Activated T-cell treated with anti-CD3 and anti-CD28 coated beads, Interleukin-2, amount 50 U/mL, for 4 hours (primary cell): Measurements from ENCODE around the gene ATP8A2. TPM values are rescaled to one million over a fixed set of nuclear protein-coding genes. Genes with fewer than 3 reads are reported as not detected.
A peak's percentile ranks its signal among the peaks of the same experiment; 100 is the strongest.

Source experiments
- ATAC-seq, 2 donors: fragments of 200-7000 bp; cut with Tn5 transposase; one replicate each; pipeline ENCODE4 v1.10.0; 2021
- DNase-seq: peaks from one replicate; pipeline ENCODE4 v3.0.0-alpha.2; 2020
- H3K27me3 Mint-ChIP-seq: one replicate; pipeline ENCODE4 v1.8.0; 2021; ENCODE audit warnings: low read depth, mixed read lengths
- H3K36me3 Mint-ChIP-seq: one replicate; pipeline ENCODE4 v1.8.0; 2022; ENCODE audit warnings: mixed read lengths; ENCODE audit not compliant: insufficient read depth
- H3K4me1 Mint-ChIP-seq: one replicate; pipeline ENCODE4 v1.8.0; 2021; ENCODE audit warnings: low read depth, mixed read lengths
- H3K4me3 Mint-ChIP-seq: one replicate; pipeline ENCODE4 v1.8.0; 2021; ENCODE audit warnings: mild to moderate bottlenecking, moderate library complexity, mixed read lengths
- H3K9me3 Mint-ChIP-seq: one replicate; pipeline ENCODE4 v1.8.0; 2021; ENCODE audit warnings: mixed read lengths
- total RNA-seq, 3 donors: library from RNA; stranded (reverse); gene quantifications; one replicate each; pipeline ENCODE4 v1.2.1, GENCODE V29; 2021

ATP8A2 gene
- total RNA-seq, 3 donors from 2014 or later, result 0.22 to 0.56 (median 0.50) TPM

DNA sequence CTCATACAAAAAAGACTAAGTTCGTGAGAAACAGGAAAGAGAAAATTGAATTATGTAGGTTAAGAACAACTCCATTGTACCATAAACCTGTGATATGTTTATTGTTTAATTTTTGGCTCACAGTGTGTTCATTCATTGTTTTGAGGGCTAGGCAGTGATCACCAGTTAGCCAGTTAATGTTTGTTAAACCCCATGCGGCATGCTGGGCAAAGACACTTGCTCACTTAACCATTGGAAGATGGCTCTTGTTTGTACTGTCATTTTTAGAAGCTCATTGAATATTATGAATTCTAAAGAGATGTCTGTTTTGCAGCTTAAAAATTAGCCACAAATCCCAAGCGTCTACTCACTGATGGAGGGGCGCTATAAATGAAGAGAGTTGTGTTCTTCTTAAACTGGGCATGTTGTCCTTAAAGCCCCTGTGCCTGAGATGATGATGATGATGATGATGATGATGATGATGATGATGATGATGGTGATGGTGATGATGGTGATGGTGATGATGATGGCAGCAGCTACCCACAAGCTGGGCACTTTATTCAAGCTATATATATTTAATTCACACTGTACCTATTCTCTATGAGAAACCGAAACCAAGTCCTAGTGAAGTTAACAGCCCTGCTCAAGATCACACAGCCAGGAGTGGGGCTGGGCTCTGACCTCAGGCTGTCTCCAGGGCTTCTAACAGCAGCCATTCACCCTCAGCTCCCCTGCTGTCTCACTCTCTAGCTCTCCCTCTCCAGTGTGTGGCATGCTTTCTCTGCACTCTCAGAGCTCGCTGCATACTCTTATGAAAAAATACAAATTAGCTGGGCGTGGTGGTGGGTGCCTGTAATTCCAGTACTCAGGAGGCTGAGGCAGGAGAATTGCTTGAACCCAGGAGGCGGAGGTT lies 510.9 kb downstream of the ATP8A2 start:
- Mint-ChIP-seq H3K9me3 (no peaks in the 10 kb centered on the region), H3K4me1 (peaks cover 52% of the 10 kb centered on the region), H3K27me3 (peaks cover 2% of the 10 kb centered on the region), H3K36me3 (no peaks in the 10 kb centered on the region), H3K4me3 (no peak overlapping the region)
- ATAC-seq (peak in 1 of 2 donors; percentile 69), DNase-seq (no peak)

DNA sequence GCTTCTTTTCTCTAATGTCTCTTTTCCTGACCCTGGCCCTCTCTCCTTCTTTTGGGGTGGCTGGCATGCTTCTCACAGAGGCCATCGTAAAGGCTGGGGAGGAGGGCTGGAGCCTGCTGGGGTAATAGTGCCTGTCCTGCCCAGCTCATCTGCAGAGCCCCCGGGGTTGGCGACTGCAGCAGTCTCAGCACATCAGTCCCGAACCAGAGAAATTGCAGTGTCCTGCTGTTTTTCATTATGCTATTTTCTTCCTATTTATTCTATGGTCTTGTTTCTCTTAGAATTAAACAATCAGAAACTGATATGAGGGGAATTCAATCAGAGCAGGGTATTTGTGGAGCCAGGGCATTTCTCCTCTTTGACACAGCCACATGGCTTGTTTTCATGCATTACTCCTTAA lies 513.6 kb downstream of the ATP8A2 start:
- Mint-ChIP-seq H3K4me3 (no peak overlapping the region), H3K9me3 (no peaks in the 10 kb centered on the region), H3K27me3 (no peaks in the 10 kb centered on the region), H3K36me3 (no peaks in the 10 kb centered on the region), H3K4me1 (peaks cover 64% of the 10 kb centered on the region)
- no peak for DNase-seq
- ATAC-seq, result no peak

DNA sequence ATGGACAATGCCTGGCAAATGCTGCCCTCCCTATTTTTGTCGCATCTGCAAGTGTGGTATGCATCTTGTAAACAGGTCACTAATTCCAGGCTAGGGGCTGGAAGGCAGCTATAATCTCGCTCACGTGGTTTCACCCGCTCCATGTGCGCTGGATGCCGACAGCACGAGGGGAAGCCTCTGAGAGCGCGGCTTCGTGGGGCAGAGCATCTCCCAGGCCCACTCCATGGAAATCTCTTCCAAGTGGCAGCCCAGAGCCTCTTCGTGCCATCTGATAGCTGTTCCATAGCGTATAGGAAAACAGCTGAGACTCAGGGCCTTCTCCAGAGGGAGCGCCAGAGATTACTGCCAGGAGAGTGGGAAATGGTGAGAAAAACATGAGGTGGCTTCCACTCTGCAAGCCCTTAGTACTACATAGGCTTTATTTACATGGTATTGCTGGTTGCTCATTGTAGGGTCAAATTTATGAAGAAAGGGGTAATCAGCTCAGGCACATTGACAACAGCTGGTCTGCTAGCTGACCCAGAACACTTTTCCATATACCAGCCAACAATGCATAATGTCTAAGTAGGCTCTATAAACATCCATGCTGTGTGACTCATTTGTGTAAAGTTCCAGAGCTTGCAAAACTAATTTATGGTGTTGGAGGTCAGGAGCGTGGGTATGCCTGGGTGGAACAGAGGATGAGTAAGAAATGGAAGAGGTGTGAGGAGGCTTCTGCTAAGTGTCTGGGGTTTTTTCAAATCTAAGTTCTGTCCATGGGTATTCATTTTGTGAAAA lies 514.9 kb downstream of the ATP8A2 start:
- no peaks in the 10 kb centered on the region for H3K9me3 Mint-ChIP-seq
- no peaks in the 10 kb centered on the region for H3K27me3 Mint-ChIP-seq
- H3K4me1 Mint-ChIP-seq, result peaks cover 59% of the 10 kb centered on the region
- H3K4me3 Mint-ChIP-seq, result no peak overlapping the region
- ATAC-seq, result peak; percentile 70 to 81
- DNase-seq, result no peak
- H3K36me3 Mint-ChIP-seq, result no peaks in the 10 kb centered on the region

DNA sequence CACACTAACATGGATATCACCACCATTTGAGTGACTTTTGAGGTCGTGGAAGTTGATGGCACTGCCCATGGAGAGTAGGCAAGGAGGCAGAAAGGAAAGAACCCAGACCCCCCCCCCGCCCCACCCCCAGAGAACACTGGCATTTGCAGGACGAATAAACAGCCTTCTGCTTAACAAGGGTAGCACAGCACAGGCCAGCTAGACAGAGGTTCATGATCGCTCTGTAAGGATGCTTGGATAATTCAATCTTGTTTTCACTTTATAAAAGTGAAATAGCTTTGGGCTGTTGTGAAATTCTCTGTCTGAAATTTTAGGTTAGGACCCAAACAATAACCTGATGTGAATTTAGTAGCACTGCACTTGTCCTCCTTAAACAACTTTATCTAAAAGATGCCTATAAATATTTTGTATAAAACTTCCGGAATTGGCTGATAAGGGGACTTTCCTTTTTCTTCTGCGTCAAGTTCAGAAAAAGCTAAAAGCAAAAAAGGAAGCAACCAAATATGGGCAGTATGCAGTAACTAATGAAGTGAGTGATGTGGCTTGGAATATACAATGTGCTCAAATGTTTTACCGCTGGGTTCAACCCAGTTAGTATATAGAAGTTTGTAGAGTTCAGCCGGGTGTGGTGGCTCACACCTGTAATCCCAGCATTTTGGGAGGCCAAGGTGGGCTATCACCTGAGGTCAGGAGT lies 516.3 kb downstream of the ATP8A2 start:
- Mint-ChIP-seq H3K4me1 (peaks cover 44% of the 10 kb centered on the region), H3K27me3 (no peaks in the 10 kb centered on the region), H3K9me3 (no peaks in the 10 kb centered on the region), H3K4me3 (no peak overlapping the region), H3K36me3 (no peaks in the 10 kb centered on the region)
- DNase-seq (no peak), ATAC-seq (peak; percentile 37 to 45)

DNA sequence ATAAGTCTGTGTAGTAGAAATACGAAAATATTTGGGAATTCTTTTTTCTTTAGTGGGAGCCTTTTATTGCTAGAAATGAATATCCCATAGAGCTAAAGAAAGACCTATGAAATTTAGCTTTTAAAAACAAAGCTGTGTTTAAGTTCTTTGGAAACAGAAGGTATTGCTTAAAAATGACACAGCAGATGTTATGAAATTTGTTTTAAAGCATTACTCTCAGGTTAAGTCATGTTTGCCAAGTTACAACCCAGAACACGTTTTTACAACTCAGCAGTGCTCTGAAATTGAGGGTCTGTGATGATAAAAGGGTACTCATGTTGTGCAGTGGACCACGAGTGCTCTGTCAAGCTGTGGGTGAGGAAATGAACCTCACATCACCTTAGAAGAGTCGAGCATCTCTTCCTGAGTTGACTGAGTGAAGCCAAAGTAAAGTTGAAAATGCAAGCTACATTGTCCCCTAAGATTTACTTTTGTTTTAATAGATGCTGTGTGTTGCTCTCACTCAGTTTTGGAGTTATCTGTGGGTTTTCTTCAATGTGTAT lies 519.0 kb downstream of the ATP8A2 start:
- Mint-ChIP-seq H3K9me3 (no peaks in the 10 kb centered on the region), H3K27me3 (no peaks in the 10 kb centered on the region), H3K4me3 (no peak overlapping the region), H3K36me3 (no peaks in the 10 kb centered on the region), H3K4me1 (peaks cover 30% of the 10 kb centered on the region)
- ATAC-seq (no peak), DNase-seq (no peak)

DNA sequence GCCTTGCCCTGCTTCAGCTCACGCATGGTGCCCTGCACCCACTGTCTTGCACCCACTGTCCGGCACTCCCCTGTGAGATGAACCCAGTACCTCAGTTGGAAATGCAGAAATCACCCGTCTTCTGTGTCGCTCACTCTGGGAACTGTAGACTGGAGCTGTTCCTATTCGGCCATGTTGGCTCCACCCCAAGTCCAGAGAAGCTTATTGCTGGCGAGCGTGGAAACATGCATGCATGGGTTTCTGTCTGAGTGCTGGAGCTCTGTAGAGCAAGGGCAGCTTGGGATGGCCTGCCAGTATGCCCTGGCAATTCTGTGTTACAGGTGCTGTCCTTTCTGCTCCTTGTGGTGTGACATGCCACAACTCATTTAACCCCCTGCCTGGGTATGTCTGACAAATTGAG lies 527.2 kb downstream of the ATP8A2 start:
- Mint-ChIP-seq H3K27me3 (peaks cover 3% of the 10 kb centered on the region), H3K4me1 (peaks cover 23% of the 10 kb centered on the region), H3K9me3 (peaks cover 3% of the 10 kb centered on the region), H3K36me3 (no peaks in the 10 kb centered on the region), H3K4me3 (no peak overlapping the region)
- ATAC-seq (no peak), DNase-seq (no peak)

DNA sequence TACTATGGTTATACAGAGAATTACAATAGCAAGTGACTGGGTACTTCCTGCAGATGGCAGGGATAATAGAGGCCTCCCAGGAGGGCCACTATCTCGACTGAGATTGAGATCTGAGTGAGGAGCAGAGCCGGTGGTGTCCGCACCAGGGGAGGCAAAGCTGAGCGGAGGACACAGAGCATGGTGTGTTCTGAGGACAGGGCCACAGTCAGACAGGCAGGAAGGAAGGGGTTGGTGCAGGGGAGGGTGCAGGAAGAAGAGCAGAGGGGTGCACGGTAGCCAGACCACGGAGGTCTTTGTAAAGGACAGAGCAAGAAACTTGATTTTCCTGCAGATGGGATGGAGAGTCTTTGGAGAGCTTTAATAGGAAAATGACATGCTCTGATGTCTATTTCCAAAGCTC lies 527.7 kb downstream of the ATP8A2 start:
- no peak for ATAC-seq
- Mint-ChIP-seq H3K9me3 (peaks cover 3% of the 10 kb centered on the region), H3K36me3 (no peaks in the 10 kb centered on the region), H3K4me1 (peaks cover 23% of the 10 kb centered on the region), H3K27me3 (peaks cover 3% of the 10 kb centered on the region), H3K4me3 (no peak overlapping the region)
- DNase-seq, result no peak

DNA sequence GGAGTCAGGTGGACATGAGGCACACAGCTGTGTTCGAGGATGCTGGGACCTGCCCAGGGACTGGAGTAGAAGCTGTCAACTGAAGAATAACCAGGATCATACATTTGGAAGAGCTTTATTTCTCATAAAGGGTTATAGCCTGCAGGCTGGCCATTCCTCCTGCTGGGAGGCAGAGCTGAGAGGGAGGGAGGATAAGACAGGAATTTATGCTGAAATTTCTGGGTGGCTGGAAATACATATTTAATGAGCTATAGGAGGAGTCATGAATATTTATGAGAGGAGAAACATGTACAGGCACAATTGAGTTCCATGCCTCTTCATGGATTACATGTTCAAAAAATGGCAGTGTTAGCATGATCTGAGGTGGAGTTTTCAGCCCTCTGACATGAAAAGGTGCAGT lies 528.2 kb downstream of the ATP8A2 start:
- DNase-seq, result no peak
- Mint-ChIP-seq H3K4me3 (no peak overlapping the region), H3K27me3 (peaks cover 3% of the 10 kb centered on the region)

DNA sequence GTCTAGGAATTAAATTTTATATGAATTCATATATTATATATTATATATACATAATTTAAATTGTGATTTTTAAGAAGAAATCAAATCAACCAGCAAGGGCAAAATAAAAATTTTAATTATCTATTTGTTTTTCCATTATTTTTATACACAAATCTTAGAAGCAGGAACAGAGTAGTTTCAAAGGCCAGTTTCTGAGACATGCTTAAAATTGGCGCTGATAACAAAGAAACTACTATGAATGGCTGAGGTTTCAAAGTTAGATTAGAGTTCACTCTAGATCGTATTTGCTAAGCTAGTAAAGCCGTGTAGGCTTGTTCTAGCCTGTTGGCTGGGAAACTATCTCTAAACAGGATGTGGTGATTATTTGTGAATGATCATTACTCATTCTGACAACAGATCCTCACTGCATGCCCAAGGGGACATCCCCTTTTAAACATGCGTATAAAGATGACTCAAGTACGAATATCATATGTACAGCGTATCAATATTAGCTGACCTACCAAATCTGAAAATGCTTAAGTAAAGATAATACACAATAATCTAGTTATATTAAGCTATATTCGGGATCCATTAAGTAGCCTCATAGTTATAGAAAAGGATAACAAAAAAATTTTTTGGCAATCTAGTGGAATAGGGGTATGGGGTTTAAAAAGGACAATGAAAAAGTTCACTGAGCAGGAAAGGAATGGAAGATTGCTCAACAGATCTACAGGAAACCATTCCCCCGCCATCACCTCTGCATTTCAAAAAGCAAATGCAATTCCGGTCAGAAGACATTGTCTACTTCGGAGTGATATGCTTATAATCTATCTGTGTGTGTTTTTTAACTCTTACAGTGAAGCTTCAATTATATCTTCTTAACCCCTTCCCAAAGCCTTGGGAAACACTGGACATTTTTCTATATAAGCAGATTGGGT lies 529.9 kb downstream of the ATP8A2 start:
- peak overlapping the region; percentile 9 for H3K4me3 Mint-ChIP-seq
- ATAC-seq, result peak; percentile 82 to 83
- H3K9me3 Mint-ChIP-seq, result peaks cover 3% of the 10 kb centered on the region
- peaks cover 3% of the 10 kb centered on the region for H3K27me3 Mint-ChIP-seq
- DNase-seq, result no peak
- peaks cover 23% of the 10 kb centered on the region for H3K4me1 Mint-ChIP-seq
- no peaks in the 10 kb centered on the region for H3K36me3 Mint-ChIP-seq

More for the DNA sequence above, 528.2 kb downstream of the ATP8A2 start:
- H3K4me1 Mint-ChIP-seq, result peaks cover 23% of the 10 kb centered on the region
- ATAC-seq, result no peak
- peaks cover 3% of the 10 kb centered on the region for H3K9me3 Mint-ChIP-seq
- H3K36me3 Mint-ChIP-seq, result no peaks in the 10 kb centered on the region

DNA sequence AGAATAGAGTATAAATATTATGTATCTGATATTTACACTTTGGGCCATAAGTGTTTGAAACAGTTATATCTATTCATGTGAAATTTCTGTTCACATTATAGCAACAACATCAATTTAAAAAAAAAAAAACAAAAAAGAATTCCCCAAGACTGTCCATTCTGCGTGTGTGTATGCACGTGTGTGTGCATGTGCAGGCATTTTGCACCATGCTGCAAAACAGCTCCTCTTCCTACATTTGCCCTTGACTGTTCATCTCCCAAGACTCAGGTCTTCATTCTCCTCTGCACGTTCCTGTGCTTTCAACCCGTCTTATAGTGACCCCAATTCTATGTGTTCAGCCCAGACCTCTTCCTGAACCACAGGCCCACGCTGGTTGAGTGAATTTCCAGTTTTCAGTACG lies 530.7 kb downstream of the ATP8A2 start:
- peaks cover 23% of the 10 kb centered on the region for H3K4me1 Mint-ChIP-seq
- peak in 1 of 2 donors; percentile 1 for ATAC-seq
- DNase-seq, result no peak
- peaks cover 3% of the 10 kb centered on the region for H3K27me3 Mint-ChIP-seq
- H3K9me3 Mint-ChIP-seq, result peaks cover 3% of the 10 kb centered on the region
- no peaks in the 10 kb centered on the region for H3K36me3 Mint-ChIP-seq
- no peak overlapping the region for H3K4me3 Mint-ChIP-seq

DNA sequence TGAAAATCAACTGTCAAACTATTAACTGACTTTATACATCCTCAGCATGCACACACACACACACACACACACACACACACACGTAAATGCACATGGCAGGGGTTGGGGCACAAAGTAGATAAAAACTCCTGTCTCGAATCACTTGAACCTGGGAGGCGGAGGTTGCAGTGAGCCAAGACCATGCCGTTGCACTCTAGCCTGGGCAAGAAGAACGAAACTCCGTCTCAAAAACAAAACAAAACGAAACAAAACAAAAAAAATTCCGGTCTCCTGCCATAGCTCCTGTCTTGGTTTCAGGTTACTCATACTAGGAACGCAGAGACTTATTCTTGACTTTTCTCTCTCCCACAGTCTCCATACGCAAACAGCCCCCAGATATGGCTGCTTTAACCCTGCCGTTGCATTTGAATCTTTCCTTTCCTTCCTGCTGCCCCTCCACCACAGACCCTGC lies 531.1 kb downstream of the ATP8A2 start:
- peaks cover 23% of the 10 kb centered on the region for H3K4me1 Mint-ChIP-seq
- ATAC-seq, result peak; percentile 73
- peaks cover 3% of the 10 kb centered on the region for H3K27me3 Mint-ChIP-seq
- peaks cover 3% of the 10 kb centered on the region for H3K9me3 Mint-ChIP-seq
- no peak overlapping the region for H3K4me3 Mint-ChIP-seq
- no peaks in the 10 kb centered on the region for H3K36me3 Mint-ChIP-seq
- DNase-seq, result no peak

DNA sequence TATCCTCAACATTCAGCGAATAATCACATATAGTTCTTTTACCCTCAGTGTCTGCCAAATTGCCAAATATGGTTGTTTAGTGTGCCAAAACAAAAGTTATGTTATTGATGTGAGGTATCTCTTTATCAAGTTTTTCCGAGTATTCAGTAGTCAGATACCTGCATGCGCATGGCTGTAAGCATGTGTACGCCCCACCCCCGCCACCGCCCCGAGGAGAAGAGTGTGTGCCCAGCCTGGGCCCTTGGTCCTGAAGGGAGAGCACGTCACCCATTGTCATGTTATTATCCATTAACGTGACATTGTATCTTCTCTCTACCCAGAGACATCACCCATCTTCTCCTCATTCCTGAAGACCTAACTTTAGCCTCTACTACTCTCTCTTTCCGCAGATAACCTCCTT lies 533.1 kb downstream of the ATP8A2 start:
- peaks cover 3% of the 10 kb centered on the region for H3K9me3 Mint-ChIP-seq
- H3K27me3 Mint-ChIP-seq, result no peaks in the 10 kb centered on the region
- H3K4me1 Mint-ChIP-seq, result peaks cover 14% of the 10 kb centered on the region
- H3K36me3 Mint-ChIP-seq, result no peaks in the 10 kb centered on the region
- DNase-seq, result no peak
- H3K4me3 Mint-ChIP-seq, result no peak overlapping the region
- ATAC-seq, result no peak

DNA sequence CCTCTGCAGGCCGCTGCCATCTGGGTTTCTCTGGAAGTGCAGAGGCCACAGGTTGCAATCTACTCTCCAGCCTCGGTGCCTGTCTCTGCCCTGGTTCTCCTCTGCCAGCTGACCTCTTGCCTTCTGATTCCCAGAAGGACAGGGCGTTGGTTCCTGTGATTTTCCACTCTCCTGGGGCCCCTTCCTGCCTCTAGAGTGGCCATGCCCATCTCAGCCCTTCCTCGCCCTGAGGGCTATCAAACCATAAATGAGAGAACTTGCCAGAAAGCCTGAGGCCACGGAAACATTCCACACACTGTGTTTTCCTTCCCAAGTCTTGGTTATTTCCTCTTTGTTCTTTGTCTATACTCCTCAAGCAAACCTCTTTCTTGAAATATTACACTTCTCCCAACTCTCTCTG lies 533.8 kb downstream of the ATP8A2 start:
- Mint-ChIP-seq H3K4me3 (no peak overlapping the region), H3K36me3 (no peaks in the 10 kb centered on the region), H3K4me1 (peaks cover 6% of the 10 kb centered on the region), H3K9me3 (peaks cover 3% of the 10 kb centered on the region), H3K27me3 (no peaks in the 10 kb centered on the region)
- ATAC-seq (no peak), DNase-seq (no peak)
